GM12878 (cell line): Measurements from ENCODE around the gene EGFR.

Experiments used
- CTCF ChIP-seq, 3 experiments: IDR thresholded peaks in 2 of 3; conservative IDR thresholded peaks in 1 of 3; 2 replicates each; pipeline ENCODE4 v1.5.1; 2011; ENCODE audit warnings: low read depth in 3 of 3, low read length in 3 of 3, mild to moderate bottlenecking in 3 of 3, control low read depth in 2 of 3, moderate library complexity in 2 of 3, inconsistent platforms in 1 of 3, mixed read lengths in 1 of 3; ENCODE audit not compliant: control insufficient read depth in 2 of 3, insufficient read depth in 1 of 3; ENCODE audit errors: extremely low read depth in 1 of 3
- DPF2 ChIP-seq: fragments of 450-650 bp; IDR thresholded peaks from 2 replicates; pipeline ENCODE4 v1.6.1; 2017; ENCODE audit warnings: mild to moderate bottlenecking
- EED ChIP-seq: sonication (generic); IDR thresholded peaks from 2 replicates; pipeline ENCODE4 v1.6.1; 2016; ENCODE audit warnings: antibody characterized with exemption, low read depth
- EP300 ChIP-seq, 2 experiments: fragments of 150-350 bp in 1 of 2; IDR thresholded peaks; 2 replicates each; pipeline ENCODE4 v1.6.1; 2011 to 2012; ENCODE audit warnings: low read depth in 2 of 2, low read length in 2 of 2, borderline replicate concordance in 1 of 2, improper control_type of control experiment in 1 of 2, inconsistent platforms in 1 of 2; ENCODE audit not compliant: control insufficient read depth in 1 of 2
- FOXK2 ChIP-seq: fragments of 450-650 bp; IDR thresholded peaks from 2 replicates; pipeline ENCODE4 v1.6.1; 2017; ENCODE audit warnings: mild to moderate bottlenecking, moderate library complexity
- HDAC2 ChIP-seq: fragments of 200-600 bp; sonication (generic); IDR thresholded peaks from 2 replicates; pipeline ENCODE4 v1.6.1; 2017
- MYC ChIP-seq: IDR thresholded peaks from 2 replicates; pipeline ENCODE4 v1.6.1; 2011; ENCODE audit warnings: mild to moderate bottlenecking, low read length, moderate library complexity, inconsistent platforms; ENCODE audit not compliant: insufficient read depth, insufficient replicate concordance, insufficient read length, severe bottlenecking
- POLR2A ChIP-seq: IDR thresholded peaks from 2 replicates; pipeline ENCODE4 v1.6.1; 2011; ENCODE audit warnings: low read depth, mild to moderate bottlenecking, low read length
- SIN3A ChIP-seq: IDR thresholded peaks from 2 replicates; pipeline ENCODE4 v1.6.1; 2012; ENCODE audit warnings: low read depth, low read length, improper control_type of control experiment
- SIX5 ChIP-seq: IDR thresholded peaks from 2 replicates; pipeline ENCODE4 v1.6.1; 2011; ENCODE audit warnings: mild to moderate bottlenecking, low read depth, low read length, moderate library complexity; ENCODE audit not compliant: severe bottlenecking
- TAF1 ChIP-seq: IDR thresholded peaks from 2 replicates; pipeline ENCODE4 v1.6.1; 2011; ENCODE audit warnings: mild to moderate bottlenecking, low read depth, low read length, borderline replicate concordance
- TF ChIP-seq, protein P1 (sequence below): IDR thresholded peaks from 2 replicates; pipeline ENCODE4 v1.6.1; 2012; ENCODE audit warnings: low read depth, low read length, improper control_type of control experiment

GRCh38 chr7:55194522-55194921 is 175.7 kb downstream of the EGFR start:
- TF ChIP-seq CTCF (IDR thresholded peaks at IDR 0.05 in 2 of 3, conservative IDR thresholded peaks at IDR 0.05 in 1 of 3; ENCODE audit: control insufficient read depth in 2 of 3, extremely low read depth in 1 of 3, insufficient read depth in 1 of 3, low read depth in 3 of 3, low read length in 3 of 3), result no peak
- no peak for TF ChIP-seq FOXK2
- no peak for TF ChIP-seq HDAC2
- no peak for TF ChIP-seq POLR2A
- TF ChIP-seq SIN3A, result no peak
- TF ChIP-seq SIX5, result no peak
- TF ChIP-seq, protein P1, sequence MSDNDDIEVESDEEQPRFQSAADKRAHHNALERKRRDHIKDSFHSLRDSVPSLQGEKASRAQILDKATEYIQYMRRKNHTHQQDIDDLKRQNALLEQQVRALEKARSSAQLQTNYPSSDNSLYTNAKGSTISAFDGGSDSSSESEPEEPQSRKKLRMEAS, result no peak
- no peak for TF ChIP-seq DPF2
- TF ChIP-seq EED, result no peak
- no peak for TF ChIP-seq MYC
- no peak for TF ChIP-seq EP300 (IDR thresholded peaks at IDR 0.05; ENCODE audit: borderline replicate concordance in 1 of 2, control insufficient read depth in 1 of 2, low read depth in 2 of 2, low read length in 2 of 2)
- TF ChIP-seq TAF1, result no peak
